T-helper 1 cell treated with Interleukin-12 subunit alpha and Interleukin-12 subunit beta and Interleukin-4 antibody, amounts not matched to agents 30 μg/mL and 1 μg/mL, for 36 hours (primary cell): ENCODE measurements around the gene ABRACL.

Source experiments
- H3K27ac Mint-ChIP-seq: one replicate; pipeline ENCODE4 v1.8.0; 2021; ENCODE audit warnings: mild to moderate bottlenecking, mixed read lengths
- H3K27me3 Mint-ChIP-seq: one replicate; pipeline ENCODE4 v1.8.0; 2021; ENCODE audit warnings: low read depth, mixed read lengths
- H3K36me3 Mint-ChIP-seq: one replicate; pipeline ENCODE4 v1.8.0; 2021; ENCODE audit warnings: low read depth, mixed read lengths
- H3K4me1 Mint-ChIP-seq: one replicate; pipeline ENCODE4 v1.8.0; 2021; ENCODE audit warnings: low read depth, mixed read lengths
- H3K4me3 Mint-ChIP-seq: one replicate; pipeline ENCODE4 v1.8.0; 2021; ENCODE audit warnings: mild to moderate bottlenecking, moderate library complexity, mixed read lengths
- H3K9me3 Mint-ChIP-seq: one replicate; pipeline ENCODE4 v1.8.0; 2021; ENCODE audit warnings: mixed read lengths

ABRACL gene

GRCh38 chr6:139055709-139056108 is 27.2 kb downstream of the ABRACL start:
- no peak overlapping the region for H3K4me3 Mint-ChIP-seq
- H3K9me3 Mint-ChIP-seq: no peaks in the 10 kb centered on the region
- H3K4me1 Mint-ChIP-seq: peaks cover 4% of the 10 kb centered on the region
- H3K36me3 Mint-ChIP-seq: no peaks in the 10 kb centered on the region
- peaks cover 6% of the 10 kb centered on the region for H3K27me3 Mint-ChIP-seq
- H3K27ac Mint-ChIP-seq: no peak overlapping the region

GRCh38 chr6:139058029-139058428 is 29.5 kb downstream of the ABRACL start:
- Mint-ChIP-seq H3K4me3 (no peak overlapping the region), H3K9me3 (no peaks in the 10 kb centered on the region), H3K36me3 (no peaks in the 10 kb centered on the region), H3K27ac (no peak overlapping the region), H3K4me1 (peaks cover 4% of the 10 kb centered on the region), H3K27me3 (no peaks in the 10 kb centered on the region)

GRCh38 chr6:139060332-139060731 is 31.8 kb downstream of the ABRACL start:
- no peak overlapping the region for H3K27ac Mint-ChIP-seq
- H3K27me3 Mint-ChIP-seq: no peaks in the 10 kb centered on the region
- no peak overlapping the region for H3K4me3 Mint-ChIP-seq

GRCh38 chr6:139062932-139063646 is 34.5 kb downstream of the ABRACL start:
- Mint-ChIP-seq H3K4me3 (no peak overlapping the region), H3K4me1 (peaks cover 4% of the 10 kb centered on the region), H3K9me3 (no peaks in the 10 kb centered on the region), H3K36me3 (no peaks in the 10 kb centered on the region), H3K27ac (no peak overlapping the region), H3K27me3 (no peaks in the 10 kb centered on the region)

More at GRCh38 chr6:139060332-139060731, 31.8 kb downstream of the ABRACL start:
- Mint-ChIP-seq H3K36me3 (no peaks in the 10 kb centered on the region), H3K4me1 (peaks cover 4% of the 10 kb centered on the region), H3K9me3 (no peaks in the 10 kb centered on the region)

- no peaks in the 10 kb centered on the region for H3K27me3 Mint-ChIP-seq
- no peaks in the 10 kb centered on the region for H3K36me3 Mint-ChIP-seq
- H3K4me1 Mint-ChIP-seq: peaks cover 3% of the 10 kb centered on the region
- H3K27ac Mint-ChIP-seq: no peak overlapping the region
- H3K9me3 Mint-ChIP-seq: no peaks in the 10 kb centered on the region
- no peak overlapping the region for H3K4me3 Mint-ChIP-seq
Observed at GRCh38 chr6:139064981-139065665, 36.6 kb downstream of the ABRACL start.

GRCh38 chr6:139066080-139066479 is 37.5 kb downstream of the ABRACL start:
- Mint-ChIP-seq H3K4me3 (no peak overlapping the region), H3K27me3 (no peaks in the 10 kb centered on the region), H3K36me3 (no peaks in the 10 kb centered on the region), H3K4me1 (no peaks in the 10 kb centered on the region), H3K27ac (no peak overlapping the region), H3K9me3 (no peaks in the 10 kb centered on the region)

GRCh38 chr6:139068846-139069245 is 40.3 kb downstream of the ABRACL start:
- H3K27ac Mint-ChIP-seq: no peak overlapping the region
- H3K36me3 Mint-ChIP-seq: no peaks in the 10 kb centered on the region
- no peaks in the 10 kb centered on the region for H3K27me3 Mint-ChIP-seq
- H3K4me3 Mint-ChIP-seq: no peak overlapping the region
- H3K9me3 Mint-ChIP-seq: no peaks in the 10 kb centered on the region
- H3K4me1 Mint-ChIP-seq: no peaks in the 10 kb centered on the region

- Mint-ChIP-seq H3K27ac (no peak overlapping the region), H3K27me3 (no peaks in the 10 kb centered on the region), H3K4me1 (no peaks in the 10 kb centered on the region), H3K36me3 (no peaks in the 10 kb centered on the region), H3K9me3 (no peaks in the 10 kb centered on the region), H3K4me3 (no peak overlapping the region)
Observed at GRCh38 chr6:139073118-139073517, 44.6 kb downstream of the ABRACL start.

- Mint-ChIP-seq H3K27me3 (no peaks in the 10 kb centered on the region), H3K27ac (no peak overlapping the region), H3K4me1 (no peaks in the 10 kb centered on the region)
Observed at GRCh38 chr6:139079018-139079417, 50.5 kb downstream of the ABRACL start.

GRCh38 chr6:139080255-139080920 is 51.8 kb downstream of the ABRACL start:
- no peaks in the 10 kb centered on the region for H3K27me3 Mint-ChIP-seq
- no peaks in the 10 kb centered on the region for H3K9me3 Mint-ChIP-seq
- H3K4me1 Mint-ChIP-seq: no peaks in the 10 kb centered on the region
- no peak overlapping the region for H3K27ac Mint-ChIP-seq
- no peak overlapping the region for H3K4me3 Mint-ChIP-seq
- H3K36me3 Mint-ChIP-seq: no peaks in the 10 kb centered on the region

More at GRCh38 chr6:139079018-139079417, 50.5 kb downstream of the ABRACL start:
- Mint-ChIP-seq H3K36me3 (no peaks in the 10 kb centered on the region), H3K9me3 (no peaks in the 10 kb centered on the region), H3K4me3 (no peak overlapping the region)

GRCh38 chr6:139081471-139081870 is 52.9 kb downstream of the ABRACL start:
- Mint-ChIP-seq H3K4me3 (no peak overlapping the region), H3K9me3 (no peaks in the 10 kb centered on the region), H3K4me1 (no peaks in the 10 kb centered on the region), H3K27ac (no peak overlapping the region), H3K27me3 (no peaks in the 10 kb centered on the region), H3K36me3 (no peaks in the 10 kb centered on the region)

GRCh38 chr6:139082370-139082769 is 53.8 kb downstream of the ABRACL start:
- Mint-ChIP-seq H3K4me1 (no peaks in the 10 kb centered on the region), H3K9me3 (no peaks in the 10 kb centered on the region)

GRCh38 chr6:139091826-139092225 is 63.3 kb downstream of the ABRACL start:
- Mint-ChIP-seq H3K9me3 (peaks cover 14% of the 10 kb centered on the region), H3K27ac (no peak overlapping the region), H3K4me1 (no peaks in the 10 kb centered on the region), H3K4me3 (no peak overlapping the region), H3K36me3 (peaks cover 4% of the 10 kb centered on the region), H3K27me3 (peaks cover 5% of the 10 kb centered on the region)

More at GRCh38 chr6:139082370-139082769, 53.8 kb downstream of the ABRACL start:
- Mint-ChIP-seq H3K4me3 (no peak overlapping the region), H3K27me3 (peaks cover 1% of the 10 kb centered on the region), H3K36me3 (no peaks in the 10 kb centered on the region), H3K27ac (no peak overlapping the region)
